Activated B cell treated with CpG ODN at 0.5 μM for 24 hours (primary cell): ENCODE results near the gene EMC10. TPM values are rescaled to one million over a fixed set of nuclear protein-coding genes. Genes with fewer than 3 reads are reported as not detected.
A peak's percentile ranks its signal among the peaks of the same experiment; 100 is the strongest.

Experiments used
- ATAC-seq: fragments of 200-7000 bp; cut with Tn5 transposase; one replicate; pipeline ENCODE4 v1.10.0; 2021; ENCODE audit warnings: low read depth, mild to moderate bottlenecking, moderate library complexity
- CTCF ChIA-PET: fragments of 350-600 bp; sonication (Branson Sonifier 250); formaldehyde crosslinking; loops from one replicate; lab custom pipeline; 2021; ENCODE audit warnings: antibody characterized with exemption; lab: Charles Lee
- POLR2A ChIA-PET: fragments of 350-600 bp; sonication (Branson Sonifier 250); formaldehyde crosslinking; loops from one replicate; lab custom pipeline; 2021; ENCODE audit warnings: antibody characterized with exemption; lab: Charles Lee
- DNase-seq: peaks from one replicate; pipeline ENCODE4 v3.0.0; 2022
- H3K27ac Mint-ChIP-seq: one replicate; pipeline ENCODE4 v1.8.0; 2020; ENCODE audit warnings: mixed read lengths
- H3K27me3 Mint-ChIP-seq: one replicate; pipeline ENCODE4 v1.8.0; 2021; ENCODE audit warnings: mixed read lengths
- H3K36me3 Mint-ChIP-seq: one replicate; pipeline ENCODE4 v1.8.0; 2021; ENCODE audit warnings: low read depth, mixed read lengths
- H3K4me1 Mint-ChIP-seq: one replicate; pipeline ENCODE4 v1.8.0; 2021; ENCODE audit warnings: mixed read lengths
- H3K4me3 Mint-ChIP-seq: one replicate; pipeline ENCODE4 v1.8.0; 2020; ENCODE audit warnings: mild to moderate bottlenecking, mixed read lengths
- H3K9me3 Mint-ChIP-seq: one replicate; pipeline ENCODE4 v1.8.0; 2020; ENCODE audit warnings: mixed read lengths
- CTCF ChIP-seq: fragments of 200-600 bp; IDR thresholded peaks from one replicate; pipeline ENCODE4 v1.8.0; 2022; ENCODE audit warnings: antibody characterized with exemption, mild to moderate bottlenecking
- intact Hi-C: fragments of 100-400 bp; cut with micrococcal nuclease; formaldehyde crosslinking; loops from one replicate; pipeline ENCODE4 v1.15.1; 2024
- total RNA-seq: library from RNA; stranded (reverse); gene quantifications from 2 replicates; pipeline ENCODE4 v1.2.3, GENCODE V29; 2022

EMC10 gene
- total RNA-seq, 1 donor from 2014 or later: 72.1 TPM

GRCh38 chr19:50451223-50451534 lies 25.1 kb upstream of the EMC10 start:
- Mint-ChIP-seq H3K4me3 (no peak overlapping the region), H3K36me3 (peaks cover 2% of the 10 kb centered on the region), H3K27ac (no peak overlapping the region), H3K9me3 (no peaks in the 10 kb centered on the region), H3K4me1 (peaks cover 4% of the 10 kb centered on the region), H3K27me3 (no peaks in the 10 kb centered on the region)
- intact Hi-C loops: no loop called here
- DNase-seq (no peak), ATAC-seq (no peak)
- TF ChIP-seq CTCF: no peak
- POLR2A ChIA-PET: interaction anchor here (1.8 kb wide), 1 partner anchor 36 kb away, joined by 5 read pairs; no protein-coding TSS in a partner anchor
- CTCF ChIA-PET: interaction anchor here (1.4 kb wide), 1 partner anchor 10 kb away, joined by 4 read pairs; no protein-coding TSS in a partner anchor

GRCh38 chr19:50453243-50453642 lies 23.1 kb upstream of the EMC10 start:
- ChIA-PET CTCF (no interaction called here), POLR2A (no interaction called here)
- ATAC-seq: no peak
- H3K27me3 Mint-ChIP-seq: no peaks in the 10 kb centered on the region
- TF ChIP-seq CTCF: no peak
- intact Hi-C loops: no loop called here
- no peak overlapping the region for H3K4me3 Mint-ChIP-seq
- peaks cover 4% of the 10 kb centered on the region for H3K4me1 Mint-ChIP-seq
- no peak for DNase-seq
- H3K9me3 Mint-ChIP-seq: no peaks in the 10 kb centered on the region
- no peak overlapping the region for H3K27ac Mint-ChIP-seq
- H3K36me3 Mint-ChIP-seq: no peaks in the 10 kb centered on the region

- Mint-ChIP-seq H3K36me3 (no peaks in the 10 kb centered on the region), H3K4me3 (no peak overlapping the region), H3K27me3 (no peaks in the 10 kb centered on the region), H3K4me1 (peaks cover 18% of the 10 kb centered on the region), H3K27ac (no peak overlapping the region), H3K9me3 (no peaks in the 10 kb centered on the region)
- no peak for TF ChIP-seq CTCF
- CTCF ChIA-PET: no interaction called here
- intact Hi-C loops: no loop called here
- POLR2A ChIA-PET: no interaction called here
- DNase-seq (no peak), ATAC-seq (no peak)
Observed at GRCh38 chr19:50455992-50456391, 20.3 kb upstream of the EMC10 start.

GRCh38 chr19:50457300-50457699 lies 19.0 kb upstream of the EMC10 start:
- Mint-ChIP-seq H3K4me3 (no peak overlapping the region), H3K27ac (no peak overlapping the region), H3K36me3 (no peaks in the 10 kb centered on the region), H3K4me1 (peaks cover 24% of the 10 kb centered on the region), H3K27me3 (no peaks in the 10 kb centered on the region), H3K9me3 (no peaks in the 10 kb centered on the region)
- intact Hi-C loops: no loop called here
- TF ChIP-seq CTCF: no peak
- ATAC-seq (no peak), DNase-seq (no peak)
- ChIA-PET CTCF (interaction anchor here (2.3 kb wide), 1 partner anchor 89 kb away, joined by 8 read pairs; no protein-coding TSS in a partner anchor), POLR2A (interaction anchor here (0.7 kb wide), 2 partner anchors 29 to 958 kb away, joined by 3 read pairs; no protein-coding TSS in a partner anchor)

DNA sequence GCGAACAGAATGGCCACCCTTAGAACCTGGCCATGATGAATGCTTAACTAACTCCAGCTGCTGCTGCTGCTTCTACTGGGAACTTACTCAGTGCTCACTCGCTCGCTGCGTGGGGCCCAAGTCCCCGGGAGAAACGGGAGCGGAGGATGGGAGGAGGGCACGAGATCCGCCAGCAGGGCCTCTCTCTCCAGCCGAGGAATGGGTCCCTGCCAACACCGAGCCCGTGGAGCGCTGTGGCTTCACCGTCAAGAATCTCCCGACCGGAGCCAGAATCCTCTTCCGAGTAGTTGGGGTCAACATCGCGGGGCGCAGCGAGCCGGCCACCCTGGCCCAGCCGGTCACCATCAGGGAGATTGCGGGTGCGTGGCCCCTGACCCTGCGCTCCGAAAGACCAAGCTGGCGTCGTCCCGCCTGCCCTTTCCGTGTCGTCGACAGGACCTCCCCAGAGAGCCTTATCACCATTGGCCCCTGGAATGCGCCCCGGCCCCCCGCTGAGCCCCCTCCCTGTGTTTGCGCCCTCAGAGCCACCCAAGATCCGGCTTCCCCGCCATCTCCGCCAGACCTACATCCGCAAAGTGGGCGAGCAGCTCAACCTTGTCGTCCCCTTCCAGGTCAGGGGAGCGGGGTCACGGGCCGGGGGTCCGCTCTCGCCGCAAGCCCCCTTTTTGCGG lies 17.8 kb upstream of the EMC10 start:
- H3K9me3 Mint-ChIP-seq: no peaks in the 10 kb centered on the region
- CTCF ChIA-PET: interaction anchor here (2.3 kb wide), 1 partner anchor 90 kb away, joined by 8 read pairs; no protein-coding TSS in a partner anchor
- intact Hi-C loops: no loop called here
- DNase-seq (no peak), ATAC-seq (no peak)
- H3K27me3 Mint-ChIP-seq: no peaks in the 10 kb centered on the region
- H3K4me1 Mint-ChIP-seq: peaks cover 24% of the 10 kb centered on the region
- peak overlapping the region; percentile 35 for H3K4me3 Mint-ChIP-seq
- POLR2A ChIA-PET: interaction anchor here (0.6 kb wide), 1 partner anchor 35 kb away, joined by 3 read pairs; no protein-coding TSS in a partner anchor
- TF ChIP-seq CTCF: no peak
- H3K27ac Mint-ChIP-seq: peak overlapping the region; percentile 30
- no peaks in the 10 kb centered on the region for H3K36me3 Mint-ChIP-seq
